ENCODE results near the gene AP1M2. TPM values are rescaled to one million over a fixed set of nuclear protein-coding genes. Genes with fewer than 3 reads are reported as not detected.

The AP1M2 gene
- total and polyA plus RNA-seq, 2 donors from 2014 or later, result 74.1 to 232 TPM

DNA sequence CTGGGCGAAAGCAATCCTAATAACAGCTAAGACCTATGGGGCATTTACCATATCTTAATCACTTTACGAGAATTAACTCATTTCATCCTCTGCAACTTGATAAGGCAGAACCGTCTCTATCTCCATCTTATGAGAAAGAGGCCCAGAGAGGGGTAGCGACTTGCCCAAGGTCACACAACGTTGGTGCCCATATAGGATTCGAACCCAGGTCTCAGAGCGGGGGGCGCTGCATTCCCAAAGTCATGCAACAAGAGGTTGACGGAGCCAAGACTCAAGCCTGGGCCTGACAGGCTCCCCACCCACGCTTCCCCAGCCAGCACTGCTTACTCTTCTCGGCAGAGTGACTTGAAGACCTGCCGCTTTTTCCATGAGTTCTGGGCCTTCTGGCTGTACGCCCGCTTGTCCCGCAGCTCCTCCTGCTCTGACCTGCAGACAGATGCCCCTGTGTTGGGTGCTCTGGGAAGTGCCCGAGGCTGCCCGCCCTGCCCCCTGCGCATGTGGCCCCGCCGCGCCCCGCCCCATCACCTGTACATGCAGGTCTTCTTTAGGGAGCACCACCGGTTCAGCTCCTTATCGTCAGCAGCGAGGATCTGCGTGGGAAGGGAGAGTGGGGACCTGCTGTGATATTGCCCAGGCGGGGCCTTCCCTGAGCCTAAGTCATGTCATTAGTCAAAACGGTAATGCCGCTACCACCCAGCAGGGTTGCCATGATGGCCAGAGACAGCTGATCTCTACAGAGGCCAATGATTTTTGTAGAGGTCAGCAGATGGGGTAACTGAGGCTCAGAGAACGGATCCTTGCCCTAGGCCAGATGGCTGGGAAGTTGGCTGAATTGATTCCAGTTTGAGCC lies 32.1 kb downstream of the AP1M2 start:
- FAIRE-seq, result no peak
- no peaks in the 10 kb centered on the region for H3K27me3 ChIP-seq (ENCODE audit: control insufficient read depth, insufficient read depth, low read length)
- no peaks in the 10 kb centered on the region for H3K4me1 ChIP-seq (ENCODE audit: control insufficient read depth in 2 of 3, insufficient read depth in 2 of 3, low read depth in 1 of 3, low read length in 3 of 3)
- no peaks in the 10 kb centered on the region for H3K9me3 ChIP-seq (ENCODE audit: control insufficient read depth in 2 of 3, insufficient read depth in 1 of 3, low read length in 3 of 3)
- H3K4me3 ChIP-seq (ENCODE audit: low read length in 3 of 3), result no peak overlapping the region
- peaks cover 0 to 54% (median 22%) of the 10 kb centered on the region in 3 donors for H3K36me3 ChIP-seq (ENCODE audit: control insufficient read depth in 2 of 3, insufficient read depth in 3 of 3, low read length in 3 of 3)
- no peak for DNase-seq
- no peak overlapping the region for H3K9ac ChIP-seq (ENCODE audit: low read length in 3 of 3)
- no peak overlapping the region for H3K27ac ChIP-seq (ENCODE audit: low read depth in 2 of 2, low read length in 2 of 2)
- TF ChIP-seq, protein P1, sequence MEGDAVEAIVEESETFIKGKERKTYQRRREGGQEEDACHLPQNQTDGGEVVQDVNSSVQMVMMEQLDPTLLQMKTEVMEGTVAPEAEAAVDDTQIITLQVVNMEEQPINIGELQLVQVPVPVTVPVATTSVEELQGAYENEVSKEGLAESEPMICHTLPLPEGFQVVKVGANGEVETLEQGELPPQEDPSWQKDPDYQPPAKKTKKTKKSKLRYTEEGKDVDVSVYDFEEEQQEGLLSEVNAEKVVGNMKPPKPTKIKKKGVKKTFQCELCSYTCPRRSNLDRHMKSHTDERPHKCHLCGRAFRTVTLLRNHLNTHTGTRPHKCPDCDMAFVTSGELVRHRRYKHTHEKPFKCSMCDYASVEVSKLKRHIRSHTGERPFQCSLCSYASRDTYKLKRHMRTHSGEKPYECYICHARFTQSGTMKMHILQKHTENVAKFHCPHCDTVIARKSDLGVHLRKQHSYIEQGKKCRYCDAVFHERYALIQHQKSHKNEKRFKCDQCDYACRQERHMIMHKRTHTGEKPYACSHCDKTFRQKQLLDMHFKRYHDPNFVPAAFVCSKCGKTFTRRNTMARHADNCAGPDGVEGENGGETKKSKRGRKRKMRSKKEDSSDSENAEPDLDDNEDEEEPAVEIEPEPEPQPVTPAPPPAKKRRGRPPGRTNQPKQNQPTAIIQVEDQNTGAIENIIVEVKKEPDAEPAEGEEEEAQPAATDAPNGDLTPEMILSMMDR (IDR thresholded peaks at IDR 0.05; ENCODE audit: borderline replicate concordance, extremely low read depth, insufficient read depth), result no peak
- intact Hi-C loops (cut with DNase I), result no loop called here

DNA sequence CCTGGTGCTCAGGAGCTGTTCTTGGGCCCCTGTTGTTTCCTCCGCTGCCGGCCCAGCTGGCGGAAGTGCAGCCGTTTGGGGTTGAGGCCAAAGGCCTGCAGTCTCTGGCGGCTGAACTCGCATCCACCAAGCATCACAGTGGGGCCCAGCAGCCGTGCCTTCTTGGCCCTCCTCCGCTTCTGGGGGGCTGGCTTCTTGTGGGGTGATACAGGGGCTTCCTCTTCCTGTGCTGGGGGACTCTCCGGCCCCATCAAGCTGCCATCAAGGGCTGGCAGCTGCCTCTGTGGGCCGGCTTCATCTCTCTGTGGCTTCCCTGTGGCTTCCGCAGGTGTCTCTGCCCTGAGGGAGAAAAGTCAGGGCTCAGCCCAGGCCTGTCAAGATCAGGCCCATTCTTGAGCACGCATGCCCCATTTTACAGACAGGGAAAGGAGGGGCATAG lies 33.1 kb downstream of the AP1M2 start:
- FAIRE-seq (no peak), DNase-seq (no peak)

DNA sequence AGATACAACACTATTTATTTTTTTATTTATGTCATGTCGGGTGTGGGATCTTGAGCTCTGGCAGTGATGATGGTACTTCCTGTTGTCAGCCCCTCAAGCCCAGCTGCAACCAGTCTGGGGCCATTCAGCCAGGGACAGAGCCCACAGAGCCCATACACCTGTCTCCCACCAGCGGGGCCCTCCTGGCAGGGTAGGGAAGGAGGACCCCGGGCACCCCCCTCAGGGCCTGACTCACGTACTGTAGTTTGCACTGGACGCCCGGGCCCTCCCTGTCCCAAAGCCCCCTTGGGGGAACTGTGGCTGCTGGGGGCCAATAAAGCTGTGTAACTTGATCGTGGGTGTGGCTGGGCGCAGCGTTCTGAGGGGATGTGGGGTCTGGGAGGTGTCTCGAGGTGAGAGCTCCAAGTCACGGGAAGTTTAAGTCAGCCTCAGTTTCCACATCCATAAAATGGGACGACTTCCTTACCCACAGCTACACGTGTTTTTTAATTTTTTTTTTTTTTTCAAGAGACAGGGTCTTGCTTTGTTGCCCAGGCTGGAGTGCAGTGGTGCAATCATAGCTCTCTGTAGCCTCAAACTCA lies 33.9 kb downstream of the AP1M2 start:
- no peaks in the 10 kb centered on the region for H3K27me3 ChIP-seq (ENCODE audit: control insufficient read depth, insufficient read depth, low read length)
- peaks cover 0 to 56% (median 25%) of the 10 kb centered on the region in 3 donors for H3K36me3 ChIP-seq (ENCODE audit: control insufficient read depth in 2 of 3, insufficient read depth in 3 of 3, low read length in 3 of 3)
- H3K27ac ChIP-seq (ENCODE audit: low read depth in 2 of 2, low read length in 2 of 2), result no peak overlapping the region
- intact Hi-C loops (cut with DNase I), result no loop called here
- no peak overlapping the region for H3K9ac ChIP-seq (ENCODE audit: low read length in 3 of 3)
- FAIRE-seq, result no peak
- no peaks in the 10 kb centered on the region for H3K4me1 ChIP-seq (ENCODE audit: control insufficient read depth in 2 of 3, insufficient read depth in 2 of 3, low read depth in 1 of 3, low read length in 3 of 3)
- DNase-seq, result no peak
- H3K9me3 ChIP-seq (ENCODE audit: control insufficient read depth in 2 of 3, insufficient read depth in 1 of 3, low read length in 3 of 3), result no peaks in the 10 kb centered on the region
- H3K4me3 ChIP-seq (ENCODE audit: low read length in 3 of 3), result no peak overlapping the region
- TF ChIP-seq, protein P1 (IDR thresholded peaks at IDR 0.05; ENCODE audit: borderline replicate concordance, extremely low read depth, insufficient read depth), result no peak

More for the DNA sequence above, 33.1 kb downstream of the AP1M2 start:
- TF ChIP-seq, protein P1 (IDR thresholded peaks at IDR 0.05; ENCODE audit: borderline replicate concordance, extremely low read depth, insufficient read depth), result no peak
- H3K9ac ChIP-seq (ENCODE audit: low read length in 3 of 3), result no peak overlapping the region
- intact Hi-C loops (cut with DNase I), result no loop called here
- H3K27ac ChIP-seq (ENCODE audit: low read depth in 2 of 2, low read length in 2 of 2), result no peak overlapping the region
- no peaks in the 10 kb centered on the region for H3K27me3 ChIP-seq (ENCODE audit: control insufficient read depth, insufficient read depth, low read length)
- no peaks in the 10 kb centered on the region for H3K9me3 ChIP-seq (ENCODE audit: control insufficient read depth in 2 of 3, insufficient read depth in 1 of 3, low read length in 3 of 3)
- H3K4me3 ChIP-seq (ENCODE audit: low read length in 3 of 3), result no peak overlapping the region
- H3K4me1 ChIP-seq (ENCODE audit: control insufficient read depth in 2 of 3, insufficient read depth in 2 of 3, low read depth in 1 of 3, low read length in 3 of 3), result no peaks in the 10 kb centered on the region
- H3K36me3 ChIP-seq (ENCODE audit: control insufficient read depth in 2 of 3, insufficient read depth in 3 of 3, low read length in 3 of 3), result peaks cover 0 to 49% (median 19%) of the 10 kb centered on the region in 3 donors
